ENCODE measurements around the gene CARD11.
A peak's percentile ranks its signal among the peaks of the same experiment; 100 is the strongest.

The CARD11 gene

DNA sequence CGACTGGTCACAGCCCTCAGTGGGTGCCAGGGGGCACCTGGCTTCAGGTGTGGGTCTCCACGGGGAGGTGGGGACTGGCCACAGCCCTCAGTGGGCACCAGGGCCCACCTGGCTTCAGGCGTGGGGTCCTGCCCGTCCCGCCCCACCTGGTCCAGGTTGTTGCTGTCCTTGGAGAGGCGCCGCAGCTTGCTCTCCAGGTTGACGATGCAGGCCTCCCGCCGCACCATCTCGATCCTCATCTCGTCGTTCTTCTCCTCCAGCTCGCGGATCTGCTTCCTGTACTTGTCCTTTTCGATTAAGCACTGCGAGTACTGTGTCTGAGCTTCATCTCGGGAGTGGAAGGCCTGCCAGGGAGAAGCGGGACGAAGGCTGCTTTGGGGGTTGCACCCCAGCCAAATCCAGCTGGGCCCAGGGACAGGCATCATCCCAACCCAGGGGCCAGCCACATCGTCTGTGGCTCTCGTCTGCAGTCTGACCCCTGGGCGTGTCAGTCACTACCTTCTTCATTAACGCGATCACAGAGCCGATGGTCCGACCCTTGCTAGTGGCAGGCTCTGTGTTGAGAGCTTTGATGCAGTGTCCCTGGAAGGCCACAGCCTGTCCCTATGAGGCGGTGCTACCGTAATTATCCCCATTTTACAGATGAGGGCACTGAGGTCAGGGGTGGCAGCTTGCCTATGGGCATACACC is 106.6 kb downstream of the CARD11 start:
- no peak for DNase-seq (ENCODE audit: insufficient read length)
- TF ChIP-seq TAF1 (IDR thresholded peaks at IDR 0.05; ENCODE audit: borderline replicate concordance, low read depth, low read length) = no peak
- TF ChIP-seq POLR2A (IDR thresholded peaks at IDR 0.05; ENCODE audit: low read depth, low read length) = no peak
- TF ChIP-seq POLR2AphosphoS5 (IDR thresholded peaks at IDR 0.05; ENCODE audit: low read depth, low read length) = no peak
- FAIRE-seq = no peak

DNA sequence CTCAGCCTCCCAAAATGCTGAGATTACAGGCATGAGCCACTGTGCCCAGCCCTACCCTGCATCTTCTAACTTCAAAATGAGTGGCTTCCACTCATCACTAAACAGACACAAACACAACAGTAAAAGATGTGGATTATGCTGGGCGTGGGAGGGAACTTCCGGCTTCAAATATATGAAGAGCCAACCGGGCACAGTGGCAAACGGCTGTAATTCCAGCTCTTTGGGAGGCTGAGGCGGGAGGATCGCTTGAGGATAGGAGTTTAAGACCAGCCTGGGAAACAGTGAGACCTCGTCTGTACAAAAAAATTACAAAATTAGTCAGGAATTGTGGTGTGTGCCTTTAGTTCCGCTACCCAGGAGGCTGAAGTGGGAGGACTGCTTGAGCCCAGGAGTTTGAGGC is 107.4 kb downstream of the CARD11 start:
- FAIRE-seq = no peak
- no peak for DNase-seq (ENCODE audit: insufficient read length)
- no peak for TF ChIP-seq POLR2AphosphoS5 (IDR thresholded peaks at IDR 0.05; ENCODE audit: low read depth, low read length)
- no peak for TF ChIP-seq TAF1 (IDR thresholded peaks at IDR 0.05; ENCODE audit: borderline replicate concordance, low read depth, low read length)
- TF ChIP-seq POLR2A (IDR thresholded peaks at IDR 0.05; ENCODE audit: low read depth, low read length) = no peak

DNA sequence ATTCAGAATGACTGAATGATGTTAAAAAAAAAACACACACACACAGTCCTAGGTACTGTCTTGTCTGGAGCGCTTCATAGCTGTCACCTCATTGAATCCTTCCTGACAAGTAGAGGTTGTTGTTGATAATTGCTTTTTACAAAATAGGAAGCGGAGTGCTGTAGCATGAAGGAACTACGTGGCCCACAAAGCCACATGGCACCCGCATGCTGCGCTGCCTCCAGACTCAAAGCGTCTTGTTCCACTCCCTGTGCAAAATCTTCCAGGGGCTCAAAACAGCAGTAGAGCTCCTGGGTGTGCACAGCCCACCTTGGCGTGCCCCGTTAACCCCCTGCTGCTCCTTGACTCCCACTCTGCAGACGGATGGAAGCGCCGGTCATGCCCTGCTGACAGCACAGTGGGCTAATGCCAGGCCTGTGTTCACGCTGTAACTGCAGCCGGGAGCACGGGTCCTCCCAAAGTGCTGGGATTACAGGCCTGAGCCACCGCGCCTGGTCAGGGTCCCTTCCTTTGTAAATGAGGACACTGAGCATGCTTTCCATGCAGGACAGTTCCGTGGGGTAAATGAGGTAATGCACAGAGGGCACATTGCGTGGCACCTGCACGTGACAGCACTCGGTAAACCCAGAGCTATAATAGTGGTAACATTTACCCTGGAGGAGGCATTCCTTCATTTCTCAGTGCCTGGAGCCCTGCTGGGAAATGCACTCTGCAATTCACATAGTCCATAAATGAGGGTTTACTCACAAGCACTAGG is 108.5 kb downstream of the CARD11 start:
- FAIRE-seq = no peak
- DNase-seq (ENCODE audit: insufficient read length) = no peak

DNA sequence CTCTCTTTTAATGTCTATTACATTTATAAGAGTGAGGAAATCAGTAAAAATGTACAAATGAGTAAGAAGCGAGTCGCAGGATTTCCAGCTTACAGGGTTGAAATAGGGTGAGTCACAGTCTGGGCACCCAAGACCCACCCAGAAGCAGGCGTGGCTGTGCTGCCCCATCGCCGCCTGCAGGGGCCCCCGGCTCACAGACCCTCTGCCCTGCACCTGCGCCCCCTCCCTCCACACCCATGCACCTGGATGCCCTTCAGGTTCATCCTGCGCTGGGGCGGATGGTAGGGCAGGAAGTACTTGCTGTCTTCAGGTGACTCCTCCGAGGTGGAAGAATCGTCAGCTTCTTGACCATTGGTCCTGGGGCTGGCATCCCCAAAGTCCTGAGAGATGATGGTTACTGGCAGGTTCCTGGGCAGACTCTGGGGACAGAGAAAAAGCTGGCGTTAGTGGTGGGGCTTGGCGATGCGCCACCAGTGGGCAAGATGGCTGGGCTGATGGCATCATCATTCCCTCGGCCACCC is 109.4 kb downstream of the CARD11 start:
- no peak for DNase-seq (ENCODE audit: insufficient read length)
- FAIRE-seq = no peak
- TF ChIP-seq TAF1 (IDR thresholded peaks at IDR 0.05; ENCODE audit: borderline replicate concordance, low read depth, low read length) (no peak), POLR2AphosphoS5 (IDR thresholded peaks at IDR 0.05; ENCODE audit: low read depth, low read length) (no peak), POLR2A (IDR thresholded peaks at IDR 0.05; ENCODE audit: low read depth, low read length) (no peak)

More for the DNA sequence above, 108.5 kb downstream of the CARD11 start:
- TF ChIP-seq POLR2A (IDR thresholded peaks at IDR 0.05; ENCODE audit: low read depth, low read length) (no peak), TAF1 (IDR thresholded peaks at IDR 0.05; ENCODE audit: borderline replicate concordance, low read depth, low read length) (no peak), POLR2AphosphoS5 (IDR thresholded peaks at IDR 0.05; ENCODE audit: low read depth, low read length) (no peak)

DNA sequence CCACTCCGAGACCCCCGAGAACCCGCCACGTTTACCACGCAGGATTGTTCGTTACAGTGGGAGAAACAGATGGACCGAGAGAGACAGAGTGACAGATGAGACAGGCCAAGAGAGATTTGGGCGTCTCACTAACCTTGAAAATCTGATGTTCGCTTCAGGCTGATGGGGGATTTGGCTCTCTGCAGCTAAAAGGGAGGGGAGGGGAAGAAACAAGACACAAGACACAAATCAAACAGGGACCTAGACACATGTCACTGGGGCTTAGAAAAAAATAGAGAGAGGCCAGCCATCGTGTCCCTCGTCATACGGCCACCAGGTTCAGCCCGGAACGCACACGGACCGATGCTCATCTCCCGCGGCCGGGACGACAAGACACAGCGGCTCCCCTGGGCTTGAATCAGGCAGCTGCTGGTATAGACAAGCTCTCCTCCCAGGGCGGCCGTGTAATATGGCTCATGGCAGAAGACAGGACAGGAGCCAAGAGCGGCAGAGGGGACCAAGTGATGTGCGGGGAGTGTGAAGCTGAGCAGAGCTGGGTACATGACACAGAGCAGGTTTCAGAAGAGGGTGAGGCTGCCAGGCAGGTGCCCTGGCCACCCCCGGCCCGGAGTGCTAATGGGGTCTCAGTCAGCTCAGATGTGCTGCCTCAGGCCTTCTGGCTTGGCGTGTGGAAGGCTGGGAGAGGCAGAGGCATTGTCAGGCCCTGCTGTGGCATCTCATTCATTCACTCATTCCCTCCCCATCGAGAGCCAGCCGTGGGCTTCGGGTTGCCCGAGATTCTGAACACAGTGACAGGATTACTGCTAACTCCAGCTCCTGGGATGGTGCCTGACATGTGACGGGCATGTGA is 111.0 kb downstream of the CARD11 start:
- no peak for DNase-seq (ENCODE audit: insufficient read length)
- TF ChIP-seq POLR2AphosphoS5 (IDR thresholded peaks at IDR 0.05; ENCODE audit: low read depth, low read length) (no peak), POLR2A (IDR thresholded peaks at IDR 0.05; ENCODE audit: low read depth, low read length) (no peak), TAF1 (IDR thresholded peaks at IDR 0.05; ENCODE audit: borderline replicate concordance, low read depth, low read length) (no peak)
- no peak for FAIRE-seq

DNA sequence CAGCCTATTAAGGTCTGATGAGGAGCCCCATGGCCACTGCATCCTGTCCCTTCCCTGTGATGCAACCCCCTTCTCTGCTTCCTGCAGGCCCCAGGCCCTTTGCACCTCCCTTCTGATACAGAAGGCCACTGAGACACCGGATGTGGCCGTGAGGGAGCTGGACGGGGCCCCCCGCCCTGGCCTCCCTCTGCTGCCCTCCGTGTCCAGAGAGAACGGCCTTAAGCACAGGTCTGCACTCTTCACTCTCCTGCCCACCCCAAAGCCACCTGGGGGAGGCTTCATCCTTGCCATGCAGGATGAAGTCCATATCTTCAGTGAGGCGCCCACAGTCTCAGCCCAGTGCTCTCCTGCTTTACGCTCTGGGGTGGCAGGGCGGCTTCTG is 112.6 kb downstream of the CARD11 start:
- FAIRE-seq = no peak
- TF ChIP-seq POLR2A (IDR thresholded peaks at IDR 0.05; ENCODE audit: low read depth, low read length) (no peak), TAF1 (IDR thresholded peaks at IDR 0.05; ENCODE audit: borderline replicate concordance, low read depth, low read length) (no peak), POLR2AphosphoS5 (IDR thresholded peaks at IDR 0.05; ENCODE audit: low read depth, low read length) (no peak)
- DNase-seq (ENCODE audit: insufficient read length) = no peak

DNA sequence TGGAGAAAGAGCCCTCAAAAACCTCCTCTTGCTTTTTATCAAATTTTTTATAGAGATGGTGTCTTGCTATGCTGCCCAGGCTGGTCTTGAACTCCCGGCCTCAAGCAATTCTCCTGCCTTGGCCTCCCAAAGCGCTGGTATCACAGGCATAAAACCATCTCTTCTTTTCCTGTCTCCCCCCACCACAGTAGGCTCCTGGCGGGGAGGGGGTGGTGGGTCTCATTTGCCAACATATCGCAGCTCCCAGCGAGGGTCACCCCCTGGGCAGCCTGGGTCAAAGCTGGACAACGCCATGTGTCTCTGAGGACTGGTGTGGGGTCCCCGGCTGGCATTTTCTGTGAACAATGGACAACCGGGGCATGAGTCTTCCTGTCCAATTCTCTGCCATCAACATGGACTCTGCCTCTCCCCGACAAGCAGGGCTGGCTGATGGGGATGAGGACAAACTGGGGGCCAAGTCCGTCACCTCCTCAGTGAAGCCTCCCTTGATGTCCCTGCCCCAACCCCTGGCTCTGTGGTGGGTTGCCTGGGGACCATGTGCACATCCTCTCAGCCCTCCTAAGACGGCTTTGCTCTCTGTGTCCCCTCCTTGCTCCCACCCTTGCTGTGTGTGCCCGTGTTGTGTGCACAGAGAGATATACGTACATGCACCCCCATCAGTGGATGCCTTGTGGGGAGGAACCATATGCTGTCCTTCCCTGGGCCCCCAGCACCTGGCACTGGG is 113.2 kb downstream of the CARD11 start:
- DNase-seq (ENCODE audit: insufficient read length) (no peak), FAIRE-seq (no peak)
- TF ChIP-seq TAF1 (IDR thresholded peaks at IDR 0.05; ENCODE audit: borderline replicate concordance, low read depth, low read length) (no peak), POLR2AphosphoS5 (IDR thresholded peaks at IDR 0.05; ENCODE audit: low read depth, low read length) (peak; percentile 24; the same call in 1 of the 2 replicates), POLR2A (IDR thresholded peaks at IDR 0.05; ENCODE audit: low read depth, low read length) (0 out of 2 replicates have a peak, but pooled peaks have one; percentile 32)

DNA sequence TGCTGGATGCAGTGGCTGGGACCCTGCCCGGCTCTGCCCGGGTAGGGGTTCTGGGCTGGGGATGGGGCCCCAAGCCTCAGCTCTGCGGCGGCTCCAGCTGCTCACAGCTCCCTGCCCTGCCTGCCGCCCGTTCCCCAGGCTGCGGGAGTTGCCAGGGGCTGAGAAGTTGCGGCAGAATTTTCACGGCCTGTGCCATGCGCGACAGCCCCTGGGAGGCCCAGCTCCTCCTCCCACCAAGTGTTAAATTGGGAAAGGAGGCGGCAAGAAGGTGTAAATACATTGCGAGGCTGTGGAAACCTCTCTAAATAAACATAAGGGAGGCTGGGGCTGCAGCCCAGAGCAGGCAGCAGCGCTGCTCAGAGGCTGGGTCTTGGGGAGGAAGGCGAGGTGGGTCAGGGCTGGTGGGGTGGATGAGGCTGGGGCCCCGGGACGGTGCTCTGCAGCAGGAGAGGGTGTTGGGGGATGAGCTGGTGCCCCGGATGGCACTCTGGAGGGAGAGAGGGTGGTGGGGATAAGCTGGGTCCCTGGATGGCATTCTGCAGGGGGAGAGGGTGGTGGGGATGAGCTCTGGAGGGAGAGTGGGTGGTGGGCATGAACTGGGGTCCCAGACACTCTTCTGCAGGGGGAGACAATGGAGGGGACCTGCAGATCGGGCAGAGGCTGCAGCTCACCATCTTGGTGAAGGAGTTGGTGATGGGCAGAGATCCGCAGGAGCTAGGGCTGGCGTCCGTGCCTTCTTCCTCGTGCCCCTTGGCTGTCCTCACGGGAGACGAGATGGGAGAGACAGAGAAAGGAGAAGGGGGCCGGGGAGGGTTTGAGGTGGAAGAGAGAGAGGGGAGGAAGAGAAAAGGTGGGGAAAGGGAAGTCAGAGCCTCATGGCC is 114.1 kb downstream of the CARD11 start:
- FAIRE-seq (no peak), DNase-seq (ENCODE audit: insufficient read length) (no peak)

DNA sequence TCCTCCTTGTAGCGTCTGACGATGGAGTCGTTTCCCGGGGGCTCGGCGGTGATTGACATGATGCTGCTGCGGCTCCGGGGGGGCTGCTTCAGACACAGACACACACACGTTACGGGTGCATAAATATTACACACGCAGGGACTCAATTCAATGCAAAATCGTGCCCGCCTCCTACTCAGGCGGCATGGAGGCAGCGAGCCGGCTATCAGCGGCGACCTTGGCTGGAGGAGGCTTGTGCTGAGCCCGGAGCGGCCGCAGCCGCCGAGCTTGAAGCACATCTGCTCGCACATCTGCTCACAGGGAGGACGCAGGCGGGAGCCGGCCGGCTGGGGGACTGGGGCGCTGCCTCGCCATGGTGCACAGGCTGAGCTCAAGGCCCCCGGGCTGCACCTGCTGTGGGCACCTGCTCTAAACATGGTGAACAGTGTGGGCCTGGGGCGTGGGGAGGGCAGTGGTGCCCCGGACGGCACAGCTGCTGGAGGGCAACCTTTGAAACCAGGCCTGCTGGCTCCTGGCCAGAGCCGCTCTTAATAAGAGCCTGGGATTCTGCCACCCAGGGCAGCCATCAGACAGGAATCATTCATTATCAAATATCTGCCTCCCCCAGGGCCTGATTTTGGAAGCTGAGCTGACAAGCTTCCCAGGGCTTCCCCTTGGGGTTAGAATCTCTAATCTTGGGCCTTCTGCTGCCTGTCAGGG is 114.9 kb downstream of the CARD11 start:
- no peak for TF ChIP-seq POLR2A (IDR thresholded peaks at IDR 0.05; ENCODE audit: low read depth, low read length)
- TF ChIP-seq TAF1 (IDR thresholded peaks at IDR 0.05; ENCODE audit: borderline replicate concordance, low read depth, low read length) = no peak
- TF ChIP-seq POLR2AphosphoS5 (IDR thresholded peaks at IDR 0.05; ENCODE audit: low read depth, low read length) = no peak
- DNase-seq (ENCODE audit: insufficient read length) (no peak), FAIRE-seq (no peak)

More for the DNA sequence above, 114.1 kb downstream of the CARD11 start:
- TF ChIP-seq POLR2AphosphoS5 (IDR thresholded peaks at IDR 0.05; ENCODE audit: low read depth, low read length) (no peak), POLR2A (IDR thresholded peaks at IDR 0.05; ENCODE audit: low read depth, low read length) (no peak), TAF1 (IDR thresholded peaks at IDR 0.05; ENCODE audit: borderline replicate concordance, low read depth, low read length) (no peak)

Data from GM12892 (cell line).